Immature natural killer cell (primary cell): ENCODE data around the gene TGM5. TPM values are rescaled to one million over a fixed set of nuclear protein-coding genes. Genes with fewer than 3 reads are reported as not detected.

ENCODE experiments used
- DNase-seq, 3 donors: peaks; one replicate each; pipeline ENCODE4 v3.0.0; 2022; ENCODE audit warnings: mixed read lengths in 1 of 3
- H3K27ac Mint-ChIP-seq, 6 donors: one replicate each; pipeline ENCODE4 v1.8.0; 2020; ENCODE audit warnings: mixed read lengths in 6 of 6, mild to moderate bottlenecking in 5 of 6, inconsistent platforms in 4 of 6, moderate library complexity in 3 of 6
- H3K27me3 Mint-ChIP-seq, 3 donors: one replicate each; pipeline ENCODE4 v1.8.0; 2020 to 2021; ENCODE audit warnings: low read depth in 3 of 3, mild to moderate bottlenecking in 3 of 3, mixed read lengths in 3 of 3, moderate library complexity in 3 of 3, inconsistent platforms in 1 of 3
- H3K36me3 Mint-ChIP-seq, 3 donors: one replicate each; pipeline ENCODE4 v1.8.0; 2020; ENCODE audit warnings: mixed read lengths in 3 of 3, inconsistent platforms in 2 of 3, mild to moderate bottlenecking in 2 of 3
- H3K4me1 Mint-ChIP-seq, 2 donors: one replicate each; pipeline ENCODE4 v1.8.0; 2020; ENCODE audit warnings: inconsistent platforms in 2 of 2, mild to moderate bottlenecking in 2 of 2, mixed read lengths in 2 of 2, moderate library complexity in 1 of 2
- H3K4me3 Mint-ChIP-seq, 5 donors: one replicate each; pipeline ENCODE4 v1.8.0; 2020; ENCODE audit warnings: mild to moderate bottlenecking in 5 of 5, mixed read lengths in 5 of 5, inconsistent platforms in 3 of 5, moderate library complexity in 3 of 5
- H3K9me3 Mint-ChIP-seq, 6 donors: one replicate each; pipeline ENCODE4 v1.8.0; 2020; ENCODE audit warnings: mild to moderate bottlenecking in 6 of 6, mixed read lengths in 6 of 6, inconsistent platforms in 4 of 6, moderate library complexity in 3 of 6
- polyA plus RNA-seq, 3 donors: library from polyadenylated mRNA; unstranded; fragments of 300-500 nt; fragmentation: Illumina TruSeq; gene quantifications; one replicate each; pipeline ENCODE4 v1.2.3, GENCODE V29; 2021

Gene TGM5
- polyA plus RNA-seq, 3 donors from 2014 or later, result 0.21 TPM; not detected in 2

GRCh38 chr15:43212951-43213350 lies 53.8 kb downstream of the TGM5 start:
- H3K36me3 Mint-ChIP-seq, result no peaks in the 10 kb centered on the region
- DNase-seq, result no peak
- H3K27me3 Mint-ChIP-seq, result peaks cover 1 to 4% (median 3%) of the 10 kb centered on the region in 3 donors
- H3K4me3 Mint-ChIP-seq, result no peak overlapping the region
- H3K4me1 Mint-ChIP-seq, result no peaks in the 10 kb centered on the region
- H3K27ac Mint-ChIP-seq, result no peak overlapping the region
- H3K9me3 Mint-ChIP-seq, result peaks cover 0 to 3% (median 0%) of the 10 kb centered on the region in 6 donors

- no peaks in the 10 kb centered on the region for H3K4me1 Mint-ChIP-seq
- H3K27me3 Mint-ChIP-seq, result peaks cover 1 to 4% (median 3%) of the 10 kb centered on the region in 3 donors
- DNase-seq, result no peak
- no peak overlapping the region for H3K27ac Mint-ChIP-seq
- H3K36me3 Mint-ChIP-seq, result no peaks in the 10 kb centered on the region
- H3K9me3 Mint-ChIP-seq, result peaks cover 0 to 3% (median 0%) of the 10 kb centered on the region in 6 donors
- H3K4me3 Mint-ChIP-seq, result no peak overlapping the region
Observed at GRCh38 chr15:43212299-43212698, 54.4 kb downstream of the TGM5 start.

- no peaks in the 10 kb centered on the region for H3K4me1 Mint-ChIP-seq
- H3K36me3 Mint-ChIP-seq, result no peaks in the 10 kb centered on the region
- no peak for DNase-seq
- peaks cover 0 to 3% (median 0%) of the 10 kb centered on the region in 6 donors for H3K9me3 Mint-ChIP-seq
- H3K27me3 Mint-ChIP-seq, result peaks cover 1 to 7% (median 3%) of the 10 kb centered on the region in 3 donors
- H3K27ac Mint-ChIP-seq, result no peak overlapping the region
- H3K4me3 Mint-ChIP-seq, result no peak overlapping the region
Observed at GRCh38 chr15:43211224-43211735, 55.4 kb downstream of the TGM5 start.

DNA sequence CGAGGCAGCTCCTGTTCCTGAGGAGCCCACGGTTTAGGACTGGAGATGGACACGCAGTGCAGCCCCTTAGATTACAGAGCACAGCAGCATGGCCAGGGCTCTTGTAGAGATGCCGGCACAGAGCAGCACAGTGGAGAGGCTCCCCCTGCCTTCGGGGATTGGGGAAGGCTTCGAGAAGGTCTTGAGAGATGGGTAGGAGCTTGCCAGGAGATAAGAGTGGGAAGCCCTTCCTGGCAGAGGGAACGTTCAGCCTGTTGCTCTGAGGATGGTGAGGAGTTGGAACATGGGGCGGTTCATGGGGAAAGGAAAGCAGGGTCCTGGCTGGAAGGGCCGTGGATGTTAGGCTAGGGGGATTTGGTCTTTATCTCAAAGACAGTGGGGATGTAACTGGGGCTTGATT lies 55.9 kb downstream of the TGM5 start:
- H3K27ac Mint-ChIP-seq, result no peak overlapping the region
- DNase-seq, result no peak
- H3K36me3 Mint-ChIP-seq, result no peaks in the 10 kb centered on the region
- H3K4me1 Mint-ChIP-seq, result no peaks in the 10 kb centered on the region
- peaks cover 2 to 7% (median 3%) of the 10 kb centered on the region in 3 donors for H3K27me3 Mint-ChIP-seq
- H3K4me3 Mint-ChIP-seq, result no peak overlapping the region
- H3K9me3 Mint-ChIP-seq, result peaks cover 0 to 3% (median 0%) of the 10 kb centered on the region in 6 donors

- no peak for DNase-seq
- Mint-ChIP-seq H3K36me3 (no peaks in the 10 kb centered on the region), H3K9me3 (peaks cover 0 to 3% (median 0%) of the 10 kb centered on the region in 6 donors), H3K4me1 (no peaks in the 10 kb centered on the region), H3K27me3 (peaks cover 3 to 7% (median 3%) of the 10 kb centered on the region in 3 donors), H3K4me3 (no peak overlapping the region), H3K27ac (no peak overlapping the region)
Observed at GRCh38 chr15:43210172-43210745, 56.5 kb downstream of the TGM5 start.

DNA sequence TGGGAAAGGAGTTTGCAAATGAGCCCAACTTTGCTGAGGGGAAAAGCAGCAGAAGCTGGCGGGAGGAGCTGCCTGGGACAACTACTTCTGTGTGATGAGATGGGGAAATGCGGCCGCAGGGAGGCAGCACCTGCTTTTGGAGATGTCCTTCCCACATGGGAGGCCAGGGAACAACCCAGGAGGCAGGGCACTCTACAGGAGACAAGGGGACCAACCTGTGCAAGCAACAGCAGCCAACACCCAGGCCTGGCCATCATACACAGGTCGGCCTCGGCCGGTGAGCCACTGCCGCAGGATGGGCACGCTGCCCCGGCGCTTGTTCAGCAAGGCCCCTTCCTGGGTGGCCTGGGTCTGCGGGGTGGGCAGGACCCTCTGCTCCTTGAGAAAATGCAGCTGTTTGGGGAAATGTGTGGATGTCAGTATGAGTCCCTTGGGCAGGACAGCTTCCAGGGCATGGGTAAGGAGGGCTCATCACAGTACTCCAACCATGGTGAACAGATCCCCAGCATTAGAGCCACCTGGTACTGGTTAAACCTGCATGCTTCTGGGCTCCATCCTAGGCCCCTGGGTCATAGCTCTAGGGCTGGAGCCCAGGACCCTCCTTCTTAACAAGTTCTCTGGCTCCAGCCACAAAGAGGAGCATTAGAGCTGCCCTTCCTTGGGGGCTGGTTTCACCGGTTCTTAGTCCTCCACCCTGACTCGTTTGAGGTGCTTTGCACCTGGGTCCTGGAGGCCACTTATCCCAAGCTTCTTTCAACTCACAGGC lies 57.5 kb downstream of the TGM5 start:
- DNase-seq, result no peak
- Mint-ChIP-seq H3K4me1 (no peaks in the 10 kb centered on the region), H3K9me3 (peaks cover 0 to 1% (median 0%) of the 10 kb centered on the region in 6 donors), H3K36me3 (no peaks in the 10 kb centered on the region), H3K27me3 (peaks cover 3 to 7% (median 3%) of the 10 kb centered on the region in 3 donors), H3K4me3 (no peak overlapping the region), H3K27ac (no peak overlapping the region)

DNA sequence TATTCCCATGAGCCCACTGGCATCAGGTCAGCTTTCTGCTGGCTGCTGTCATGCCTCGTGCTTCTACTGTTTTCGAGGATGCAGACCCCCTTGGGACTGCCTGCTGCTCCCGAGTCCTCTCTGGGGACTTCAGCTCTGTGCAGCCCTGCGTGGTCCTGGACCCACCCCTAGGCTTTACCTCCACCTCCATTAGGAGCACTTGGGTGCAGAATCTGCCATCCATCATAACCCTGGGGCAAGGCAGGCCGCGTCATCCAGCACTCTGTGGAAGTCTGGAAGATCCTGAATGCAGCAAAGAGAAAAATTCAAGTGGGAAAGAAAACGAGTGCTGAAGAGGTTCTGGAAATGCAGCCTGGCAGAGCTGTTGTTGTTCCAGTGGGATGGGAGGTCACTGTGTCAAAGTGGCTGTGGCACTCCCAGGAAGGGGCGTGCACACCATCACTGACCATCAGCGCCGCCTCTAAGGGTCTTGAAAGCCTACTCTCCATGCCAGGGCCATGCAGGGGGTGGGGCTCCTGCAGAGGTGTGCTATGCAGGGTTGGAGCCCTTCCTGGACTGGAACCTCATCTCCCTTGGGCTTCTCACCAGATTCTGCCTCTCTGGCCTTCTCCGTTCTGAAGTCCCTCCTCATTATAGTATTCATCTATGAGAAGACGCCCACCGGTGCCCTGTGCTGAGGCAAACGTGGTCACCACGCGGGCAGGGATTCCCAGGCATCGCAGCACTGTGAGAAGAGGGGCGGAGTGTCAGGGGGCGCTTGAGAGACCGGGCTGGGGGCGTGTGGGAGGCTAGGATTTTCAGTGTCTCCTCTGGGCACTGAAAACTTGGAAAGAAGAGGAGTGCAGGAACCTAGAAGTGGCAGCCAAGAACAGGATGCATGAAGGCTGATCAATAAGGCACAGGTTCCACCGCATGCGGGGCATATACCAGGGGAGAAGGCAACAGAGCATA lies 58.4 kb downstream of the TGM5 start:
- no peak overlapping the region for H3K4me3 Mint-ChIP-seq
- H3K27ac Mint-ChIP-seq, result no peak overlapping the region
- H3K36me3 Mint-ChIP-seq, result no peaks in the 10 kb centered on the region
- no peak for DNase-seq
- H3K27me3 Mint-ChIP-seq, result peaks cover 3 to 8% (median 7%) of the 10 kb centered on the region in 3 donors
- H3K4me1 Mint-ChIP-seq, result no peaks in the 10 kb centered on the region
- peaks cover 0 to 1% (median 0%) of the 10 kb centered on the region in 6 donors for H3K9me3 Mint-ChIP-seq

GRCh38 chr15:43207024-43207423 lies 59.7 kb downstream of the TGM5 start:
- peaks cover 3 to 8% (median 7%) of the 10 kb centered on the region in 3 donors for H3K27me3 Mint-ChIP-seq
- no peak overlapping the region for H3K27ac Mint-ChIP-seq
- no peaks in the 10 kb centered on the region for H3K4me1 Mint-ChIP-seq
- H3K36me3 Mint-ChIP-seq, result no peaks in the 10 kb centered on the region
- no peak for DNase-seq
- H3K9me3 Mint-ChIP-seq, result peaks cover 0 to 1% (median 0%) of the 10 kb centered on the region in 6 donors
- no peak overlapping the region for H3K4me3 Mint-ChIP-seq

- Mint-ChIP-seq H3K36me3 (no peaks in the 10 kb centered on the region), H3K4me3 (no peak overlapping the region), H3K4me1 (no peaks in the 10 kb centered on the region), H3K27me3 (peaks cover 1 to 8% (median 7%) of the 10 kb centered on the region in 3 donors), H3K27ac (no peak overlapping the region), H3K9me3 (peaks cover 0 to 1% (median 0%) of the 10 kb centered on the region in 6 donors)
- DNase-seq, result no peak
Observed at GRCh38 chr15:43206054-43206453, 60.7 kb downstream of the TGM5 start.

- no peaks in the 10 kb centered on the region for H3K4me1 Mint-ChIP-seq
- H3K27ac Mint-ChIP-seq, result peak overlapping the region in 2 of 6 donors; percentile 31 to 42
- H3K4me3 Mint-ChIP-seq, result no peak overlapping the region
- DNase-seq, result peak in 1 of 3 donors; percentile 29
- H3K36me3 Mint-ChIP-seq, result no peaks in the 10 kb centered on the region
- H3K27me3 Mint-ChIP-seq, result peaks cover 1 to 8% (median 7%) of the 10 kb centered on the region in 3 donors
- H3K9me3 Mint-ChIP-seq, result peaks cover 0 to 1% (median 0%) of the 10 kb centered on the region in 6 donors
Observed at GRCh38 chr15:43204016-43204901, 62.5 kb downstream of the TGM5 start.

GRCh38 chr15:43199945-43200488 lies 66.7 kb downstream of the TGM5 start:
- H3K9me3 Mint-ChIP-seq, result peaks cover 0 to 3% (median 0%) of the 10 kb centered on the region in 6 donors
- H3K36me3 Mint-ChIP-seq, result peaks cover 18 to 26% (median 21%) of the 10 kb centered on the region in 3 donors
- peaks cover 0 to 7% (median 2%) of the 10 kb centered on the region in 3 donors for H3K27me3 Mint-ChIP-seq
- peak overlapping the region in 2 of 6 donors; percentile 15 to 41 for H3K27ac Mint-ChIP-seq
- DNase-seq, result no peak
- no peaks in the 10 kb centered on the region for H3K4me1 Mint-ChIP-seq
- no peak overlapping the region for H3K4me3 Mint-ChIP-seq

- DNase-seq, result no peak
- H3K4me1 Mint-ChIP-seq, result peaks cover 0 to 8% of the 10 kb centered on the region in 2 donors
- H3K4me3 Mint-ChIP-seq, result no peak overlapping the region
- H3K27ac Mint-ChIP-seq, result no peak overlapping the region
- H3K36me3 Mint-ChIP-seq, result peaks cover 18 to 33% (median 21%) of the 10 kb centered on the region in 3 donors
- peaks cover 0 to 3% (median 0%) of the 10 kb centered on the region in 6 donors for H3K9me3 Mint-ChIP-seq
- peaks cover 0 to 4% (median 2%) of the 10 kb centered on the region in 3 donors for H3K27me3 Mint-ChIP-seq
Observed at GRCh38 chr15:43198992-43199391, 67.7 kb downstream of the TGM5 start.
